ENCODE data around the gene LRP5. TPM values are rescaled to one million over a fixed set of nuclear protein-coding genes. Genes with fewer than 3 reads are reported as not detected.

Gene LRP5
- total RNA-seq, 1 donor from 2014 or later = 38.7 TPM

- no peaks in the 10 kb centered on the region for H3K36me3 Mint-ChIP-seq (ENCODE audit: low read depth)
- DNase-seq (ENCODE audit: low spot score) = no peak
- H3K4me1 Mint-ChIP-seq (ENCODE audit: low read depth) = peaks cover 37% of the 10 kb centered on the region
- no peak overlapping the region for H3K27ac Mint-ChIP-seq (ENCODE audit: unreplicated experiment)
- H3K9me3 Mint-ChIP-seq (ENCODE audit: low read depth) = no peaks in the 10 kb centered on the region
- no peaks in the 10 kb centered on the region for H3K27me3 Mint-ChIP-seq (ENCODE audit: low read depth)
- no peak for TF ChIP-seq CTCF (IDR thresholded peaks at IDR 0.05)
- peak overlapping the region; percentile 6 for H3K4me3 Mint-ChIP-seq (ENCODE audit: unreplicated experiment)
Measured at GRCh38 chr11:68328374-68329091, 16.1 kb downstream of the LRP5 start.

- no peak for DNase-seq (ENCODE audit: low spot score)
- no peaks in the 10 kb centered on the region for H3K9me3 Mint-ChIP-seq (ENCODE audit: low read depth)
- H3K4me1 Mint-ChIP-seq (ENCODE audit: low read depth) = peaks cover 37% of the 10 kb centered on the region
- no peak overlapping the region for H3K4me3 Mint-ChIP-seq (ENCODE audit: unreplicated experiment)
- TF ChIP-seq CTCF (IDR thresholded peaks at IDR 0.05) = no peak
- H3K27me3 Mint-ChIP-seq (ENCODE audit: low read depth) = no peaks in the 10 kb centered on the region
- H3K27ac Mint-ChIP-seq (ENCODE audit: unreplicated experiment) = peak overlapping the region; percentile 24
- no peaks in the 10 kb centered on the region for H3K36me3 Mint-ChIP-seq (ENCODE audit: low read depth)
Measured at GRCh38 chr11:68329536-68329935, 17.1 kb downstream of the LRP5 start.

GRCh38 chr11:68329978-68330699 lies 17.7 kb downstream of the LRP5 start:
- TF ChIP-seq CTCF (IDR thresholded peaks at IDR 0.05) = no peak
- Mint-ChIP-seq H3K27ac (ENCODE audit: unreplicated experiment) (peak overlapping the region; percentile 51), H3K4me3 (ENCODE audit: unreplicated experiment) (no peak overlapping the region), H3K36me3 (ENCODE audit: low read depth) (no peaks in the 10 kb centered on the region), H3K9me3 (ENCODE audit: low read depth) (no peaks in the 10 kb centered on the region), H3K27me3 (ENCODE audit: low read depth) (no peaks in the 10 kb centered on the region), H3K4me1 (ENCODE audit: low read depth) (peaks cover 37% of the 10 kb centered on the region)
- no peak for DNase-seq (ENCODE audit: low spot score)

- no peak overlapping the region for H3K27ac Mint-ChIP-seq (ENCODE audit: unreplicated experiment)
- H3K36me3 Mint-ChIP-seq (ENCODE audit: low read depth) = no peaks in the 10 kb centered on the region
- no peak overlapping the region for H3K4me3 Mint-ChIP-seq (ENCODE audit: unreplicated experiment)
- no peaks in the 10 kb centered on the region for H3K27me3 Mint-ChIP-seq (ENCODE audit: low read depth)
- H3K4me1 Mint-ChIP-seq (ENCODE audit: low read depth) = peaks cover 37% of the 10 kb centered on the region
- H3K9me3 Mint-ChIP-seq (ENCODE audit: low read depth) = no peaks in the 10 kb centered on the region
- no peak for TF ChIP-seq CTCF (IDR thresholded peaks at IDR 0.05)
- no peak for DNase-seq (ENCODE audit: low spot score)
Measured at GRCh38 chr11:68330700-68331337, 18.4 kb downstream of the LRP5 start.

- Mint-ChIP-seq H3K4me1 (ENCODE audit: low read depth) (peaks cover 37% of the 10 kb centered on the region), H3K36me3 (ENCODE audit: low read depth) (no peaks in the 10 kb centered on the region), H3K4me3 (ENCODE audit: unreplicated experiment) (no peak overlapping the region), H3K27me3 (ENCODE audit: low read depth) (no peaks in the 10 kb centered on the region), H3K27ac (ENCODE audit: unreplicated experiment) (no peak overlapping the region), H3K9me3 (ENCODE audit: low read depth) (no peaks in the 10 kb centered on the region)
- no peak for TF ChIP-seq CTCF (IDR thresholded peaks at IDR 0.05)
- DNase-seq (ENCODE audit: low spot score) = no peak
Measured at GRCh38 chr11:68331338-68331947, 19.1 kb downstream of the LRP5 start.

Measured in chondrocyte (in vitro differentiated cells).